Heart left ventricle (tissue), 16 donors: ENCODE measurements around the gene RPS27L. TPM values are rescaled to one million over a fixed set of nuclear protein-coding genes. Genes with fewer than 3 reads are reported as not detected.

Experiments
- ATAC-seq, 4 donors: fragments of 200-7000 bp; cut with Tn5 transposase; one replicate each; pipeline ENCODE4 v1.9.1; 2020 to 2022; ENCODE audit warnings: moderate library complexity in 4 of 4, mild to moderate bottlenecking in 3 of 4, moderate number of reproducible peaks in 1 of 4
- DNase-seq, 5 donors: peaks; one replicate each; pipeline ENCODE4 v3.0.0-alpha.2; 2020
- H3K27ac ChIP-seq, 12 donors: fragments of 200-600 bp; sonication (generic) in 4 of 12; one replicate each; pipeline versions ENCODE4 v1.5.0 to v1.8.0; 2016 to 2022; ENCODE audit warnings: mild to moderate bottlenecking in 2 of 12
- H3K27me3 ChIP-seq, 9 donors: fragments of 200-600 bp; sonication (generic) in 2 of 9; one replicate each; pipeline versions ENCODE4 v1.5.1 to v1.8.0; 2016 to 2022; ENCODE audit warnings: mild to moderate bottlenecking in 3 of 9
- H3K36me3 ChIP-seq, 9 donors: fragments of 200-600 bp; sonication (generic) in 2 of 9; one replicate each; pipeline versions ENCODE4 v1.5.0 to v1.8.0; 2018 to 2022; ENCODE audit warnings: mild to moderate bottlenecking in 2 of 9
- H3K4me1 ChIP-seq, 12 donors: fragments of 200-600 bp; sonication (generic) in 4 of 12; one replicate each; pipeline versions ENCODE4 v1.5.0 to v1.8.0; 2016 to 2022; ENCODE audit warnings: mild to moderate bottlenecking in 3 of 12
- H3K4me3 ChIP-seq, 12 donors: fragments of 200-600 bp; sonication (generic) in 4 of 12; one replicate each; pipeline versions ENCODE4 v1.5.0 to v1.8.0; 2017 to 2022; ENCODE audit warnings: mild to moderate bottlenecking in 9 of 12, moderate library complexity in 4 of 12
- H3K9me3 ChIP-seq, 12 donors: fragments of 200-600 bp; sonication (generic) in 4 of 12; one replicate each; pipeline versions ENCODE4 v1.5.0 to v1.8.0; 2016 to 2022; ENCODE audit warnings: mild to moderate bottlenecking in 1 of 12
- CTCF ChIP-seq, 12 donors: fragments of 200-600 bp; sonication (generic) in 4 of 12; IDR thresholded peaks; one replicate each; pipeline versions ENCODE4 v1.5.0 to v1.8.0; 2018 to 2022; ENCODE audit warnings: antibody characterized with exemption in 12 of 12, mild to moderate bottlenecking in 5 of 12
- POLR2A ChIP-seq, 2 donors: fragments of 450-650 bp; IDR thresholded peaks; one replicate each; pipeline ENCODE4 v1.6.1; 2017; ENCODE audit warnings: antibody characterized with exemption in 2 of 2, mild to moderate bottlenecking in 2 of 2, moderate library complexity in 2 of 2
- WGBS, 4 donors: extraction: QIAGEN DNeasy Blood & Tissue Kit in 2 of 4; methylation state at CpG; one replicate each; pipeline versions ENCODE4 v1.1.5 to v1.1.7; 2013 to 2018; 5-methylcytosine and 5-hydroxymethylcytosine counted together
- intact Hi-C, 10 donors: fragments of 100-400 bp; cut with DNase I; formaldehyde crosslinking; loops; one replicate each; pipeline versions ENCODE4 v1.11.1 to v1.14.2; 2022
- polyA plus RNA-seq, 2 donors: library from polyadenylated mRNA; stranded (reverse); fragments of 200-250 nt; gene quantifications; one replicate each; pipeline ENCODE4 v1.2.3, GENCODE V29; 2013
- total RNA-seq, 9 donors: library from RNA; depleted of rRNA in 2 of 9; stranded (reverse); fragments of >200 nt in 2 of 9; fragmentation: NEBNext Ultra II Directional in 3 of 9; extraction: Animal tissue kit (Norgen Biotek cat#: 25700) in 3 of 9; gene quantifications; one replicate each; pipeline versions ENCODE4 v1.1.0 to v1.2.4, GENCODE V29; 2016 to 2023
- donor health status: ischemic (EF 13 %, LVEDD 7.1; RV severe dilation, severe dysfunction).
- donor health status: healthy with polysubstance abuse.
- donor health status: DM: no; HTN: yes; CAD: no.
- donor health status: DM: no; HTN: no; CAD: no.
- donor health status: ischemic (EF 25% LVEDD 6.9; RV normal size, moderate dysfunction).
- donor health status: ischemic (EF 25% LVEDD 5.7; RV mildly dilated, moderate dysfunction).
- donor health status: healthy.
- donor health status: DM: yes; HTN: yes; CAD: no.
- donor health status: ischemic (EF 35%, LVEDD 5.7; RV mildly dilated, moderate dysfunction).
- donor health status: nonischemic (EF 11% LVEDD 7.7; RV severe dilation, severe dysfunction).
- donor health status: DM: yes; HTN: yes; CAD: no.
- donor health status: PGD.
- donor health status: ischemic (EF 29% LVEDD 5.4; RV normal size, mild dysfunction).
- donor health status: nonischemic (EF 23%, LVEDD 6.1; RV moderate dilation, normal function).

Gene RPS27L
- total and polyA plus RNA-seq, 11 donors: 53.4 to 221 (median 137) TPM

- H3K9me3 ChIP-seq: no peaks in the 10 kb centered on the region
- peak overlapping the region in 2 of 12 donors; percentile 7 to 85 for H3K27ac ChIP-seq
- WGBS, 4 donors: 80 to 97% (median 82%) methylated on average over 1 of the region's 1 CpG
- ATAC-seq: no peak
- peaks cover 0 to 31% (median 0%) of the 10 kb centered on the region in 12 donors for H3K4me1 ChIP-seq
- no peak overlapping the region for H3K4me3 ChIP-seq
- no peak for TF ChIP-seq POLR2A (IDR thresholded peaks at IDR 0.05)
- no peak for TF ChIP-seq CTCF (IDR thresholded peaks at IDR 0.05)
- no peak for DNase-seq
- peaks cover 0 to 41% (median 36%) of the 10 kb centered on the region in 9 donors for H3K36me3 ChIP-seq
- intact Hi-C loops: no loop called here
- no peaks in the 10 kb centered on the region for H3K27me3 ChIP-seq
These were observed 23.5 kb downstream of the RPS27L start for GRCh38 chr15:63133786-63134185.

- H3K27ac ChIP-seq: no peak overlapping the region
- H3K4me1 ChIP-seq: peaks cover 0 to 9% (median 6%) of the 10 kb centered on the region in 12 donors
- no peaks in the 10 kb centered on the region for H3K27me3 ChIP-seq
- ATAC-seq: no peak
- H3K36me3 ChIP-seq: peaks cover 0 to 70% (median 58%) of the 10 kb centered on the region in 9 donors
- H3K4me3 ChIP-seq: no peak overlapping the region
- H3K9me3 ChIP-seq: no peaks in the 10 kb centered on the region
- intact Hi-C loops: no loop called here
- no peak for DNase-seq
- TF ChIP-seq CTCF (IDR thresholded peaks at IDR 0.05) (no peak), POLR2A (IDR thresholded peaks at IDR 0.05) (no peak)
- 90 to 93% (median 92%) methylated on average over 3 of the region's 3 CpGs for WGBS, 4 donors
These were observed 30.6 kb downstream of the RPS27L start for GRCh38 chr15:63126726-63127125.

GRCh38 chr15:63124506-63124905 is 32.8 kb downstream of the RPS27L start:
- Histone ChIP-seq H3K4me1 (peaks cover 0 to 15% (median 7%) of the 10 kb centered on the region in 12 donors), H3K27me3 (no peaks in the 10 kb centered on the region), H3K36me3 (peaks cover 0 to 48% (median 36%) of the 10 kb centered on the region in 9 donors), H3K27ac (no peak overlapping the region), H3K4me3 (no peak overlapping the region), H3K9me3 (peaks cover 0 to 9% (median 0%) of the 10 kb centered on the region in 12 donors)
- intact Hi-C loops: loop anchor here in 1 of 10 donors (5.0 kb wide), 1 partner anchor 63 kb away; the partner anchor contains the start of gene RAB8B
- ATAC-seq: no peak
- TF ChIP-seq POLR2A (IDR thresholded peaks at IDR 0.05): no peak
- no peak for TF ChIP-seq CTCF (IDR thresholded peaks at IDR 0.05)
- no peak for DNase-seq
- 95 to 99% (median 97%) methylated on average over 9 of the region's 9 CpGs for WGBS, 4 donors

- H3K27me3 ChIP-seq: no peaks in the 10 kb centered on the region
- TF ChIP-seq CTCF (IDR thresholded peaks at IDR 0.05): peak in 10 of 12 donors; percentile 6 to 49 (median 23)
- TF ChIP-seq POLR2A (IDR thresholded peaks at IDR 0.05): no peak
- peak; percentile 82 to 92 (median 85) for DNase-seq
- H3K4me3 ChIP-seq: peak overlapping the region; percentile 72 to 99 (median 95)
- peaks cover 0 to 16% (median 0%) of the 10 kb centered on the region in 12 donors for H3K9me3 ChIP-seq
- peaks cover 0 to 25% (median 14%) of the 10 kb centered on the region in 9 donors for H3K36me3 ChIP-seq
- peak overlapping the region; percentile 88 to 97 (median 94) for H3K27ac ChIP-seq
- peak; percentile 96 to 98 (median 97) for ATAC-seq
- H3K4me1 ChIP-seq: peaks cover 0 to 15% (median 7%) of the 10 kb centered on the region in 12 donors
- intact Hi-C loops: loop anchor here in 1 of 10 donors (5.0 kb wide), 1 partner anchor 65 kb away; the partner anchor contains the start of gene RAB8B
- WGBS, 4 donors: 1 to 5% (median 2%) methylated on average over 20 to 59 of the region's 59 CpGs
These were observed 35.0 kb downstream of the RPS27L start for GRCh38 chr15:63122002-63122875.
